ENCODE data around the gene ANKRD34C.

GRCh38 chr15:79307251-79307650 lies 24.7 kb downstream of the ANKRD34C start:
- no peak for TF ChIP-seq CTCF (IDR thresholded peaks at IDR 0.05; ENCODE audit: poor library complexity)
- TF ChIP-seq EZH2phosphoT487 (IDR thresholded peaks at IDR 0.05; ENCODE audit: low read depth, severe bottlenecking, unreplicated experiment) = no peak
- TF ChIP-seq EZH2 (IDR thresholded peaks at IDR 0.05; ENCODE audit: borderline replicate concordance) = no peak
